H1 (cell line): ENCODE measurements around the gene AHI1. TPM values are rescaled to one million over a fixed set of nuclear protein-coding genes. Genes with fewer than 3 reads are reported as not detected.

Experiments used
- EP300 ChIP-seq, 2 experiments: IDR thresholded peaks; 1 replicate in 1 of 2; 2 replicates in 1 of 2; pipeline ENCODE4 v1.6.1; 2011 to 2012; ENCODE audit warnings: low read depth in 2 of 2, low read length in 2 of 2, mild to moderate bottlenecking in 2 of 2, borderline replicate concordance in 1 of 2, inconsistent platforms in 1 of 2, moderate library complexity in 1 of 2
- RAD21 ChIP-seq, 2 experiments: IDR thresholded peaks in 1 of 2; conservative IDR thresholded peaks in 1 of 2; 2 replicates each; pipeline ENCODE4 v1.6.1; 2011; ENCODE audit warnings: low read depth in 2 of 2, low read length in 2 of 2, improper control_type of control experiment in 1 of 2, inconsistent platforms in 1 of 2, mild to moderate bottlenecking in 1 of 2, moderate library complexity in 1 of 2
- ZNF274 ChIP-seq: IDR thresholded peaks from 2 replicates; pipeline ENCODE4 v1.7.0; 2012; ENCODE audit warnings: low read length, borderline replicate concordance; ENCODE audit errors: extremely low read depth
- polyA plus RNA-seq, 7 experiments: library from polyadenylated mRNA; depleted of rRNA in 3 of 7; stranded (reverse) in 5 of 7; unstranded in 2 of 7; fragments of >200 nt in 5 of 7; fragments of 200-250 nt in 2 of 7; gene quantifications; 1 replicate in 5 of 7; 2 replicates in 1 of 7; 4 replicates in 1 of 7; pipeline versions ENCODE4 v1.2.1 to v1.2.3, GENCODE V29; 2011 to 2013; ENCODE audit warnings: missing spikeins in 2 of 7, mixed read lengths in 2 of 7
- total RNA-seq: library from RNA; stranded (reverse); fragmentation: NEBNext Ultra II Directional; extraction: Animal tissue kit (Norgen Biotek cat#: 25700); gene quantifications from 2 replicates; pipeline ENCODE4 v1.2.1, GENCODE V29; 2021
- TF ChIP-seq, protein P1 (sequence below): IDR thresholded peaks from 2 replicates; pipeline ENCODE4 v1.6.1; 2012; ENCODE audit warnings: inconsistent platforms

AHI1 gene
- total and polyA plus RNA-seq, 2 of the 8 experiments (the other 6 are each of a cell fraction or from before 2014, with no cell fraction given), result 4.2 to 19.6 TPM

- TF ChIP-seq, protein P1, sequence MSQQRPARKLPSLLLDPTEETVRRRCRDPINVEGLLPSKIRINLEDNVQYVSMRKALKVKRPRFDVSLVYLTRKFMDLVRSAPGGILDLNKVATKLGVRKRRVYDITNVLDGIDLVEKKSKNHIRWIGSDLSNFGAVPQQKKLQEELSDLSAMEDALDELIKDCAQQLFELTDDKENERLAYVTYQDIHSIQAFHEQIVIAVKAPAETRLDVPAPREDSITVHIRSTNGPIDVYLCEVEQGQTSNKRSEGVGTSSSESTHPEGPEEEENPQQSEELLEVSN, result no peak
- TF ChIP-seq EP300 (IDR thresholded peaks at IDR 0.05; ENCODE audit: borderline replicate concordance in 1 of 2, low read depth in 2 of 2, low read length in 2 of 2) (peak in 1 of 2 experiments; percentile 95; a peak in 2 of 3 replicates), RAD21 (IDR thresholded peaks at IDR 0.05 in 1 of 2, conservative IDR thresholded peaks at IDR 0.05 in 1 of 2; ENCODE audit: low read depth in 2 of 2, low read length in 2 of 2) (peak; percentile 0 to 23; a peak in 3 of 4 replicates), ZNF274 (no peak)
These were observed 226.6 kb downstream of the AHI1 start (continued) for GRCh38 chr6:135270676-135271536.
